CD14-positive monocyte (primary cell): ENCODE measurements around the gene NARF. TPM values are rescaled to one million over a fixed set of nuclear protein-coding genes. Genes with fewer than 3 reads are reported as not detected.

Experiments used
- DNase-seq, 3 donors: peaks; one replicate each; pipeline ENCODE4 v3.0.0-alpha.2; 2011 to 2022
- H2AFZ ChIP-seq: 2 replicates; pipeline ENCODE4 v1.6.0; 2012; ENCODE audit warnings: mild to moderate bottlenecking, low read depth, low read length, inconsistent platforms; ENCODE audit not compliant: insufficient read depth, poor library complexity, severe bottlenecking
- H3K27ac ChIP-seq, 2 donors: 1 replicate in 1 of 2; 2 replicates in 1 of 2; pipeline ENCODE4 v1.5.1; 2012 to 2013; ENCODE audit warnings: low read length in 2 of 2, control low read depth in 1 of 2, inconsistent platforms in 1 of 2, low read depth in 1 of 2, mild to moderate bottlenecking in 1 of 2
- H3K27me3 ChIP-seq, 2 donors: one replicate each; pipeline versions ENCODE4 v1.6.0 to v1.6.1; 2011 to 2013; ENCODE audit warnings: low read length in 2 of 2; ENCODE audit not compliant: control insufficient read depth in 2 of 2, insufficient read depth in 2 of 2
- H3K36me3 ChIP-seq, 2 donors: replicated peaks in 1 of 2; 1 replicate in 1 of 2; 2 replicates in 1 of 2; pipeline versions ENCODE4 v1.5.1 to v1.6.1; 2012 to 2013; ENCODE audit warnings: low read length in 2 of 2, control low read depth in 1 of 2, inconsistent platforms in 1 of 2, mild to moderate bottlenecking in 1 of 2; ENCODE audit not compliant: insufficient read depth in 2 of 2, control insufficient read depth in 1 of 2
- H3K4me1 ChIP-seq, 2 donors: 1 replicate in 1 of 2; 2 replicates in 1 of 2; pipeline versions ENCODE4 v1.5.1 to v1.6.1; 2012 to 2013; ENCODE audit warnings: low read length in 2 of 2, control low read depth in 1 of 2, inconsistent platforms in 1 of 2, mild to moderate bottlenecking in 1 of 2, moderate library complexity in 1 of 2; ENCODE audit not compliant: insufficient read depth in 2 of 2, control insufficient read depth in 1 of 2
- H3K4me2 ChIP-seq: replicated peaks from 2 replicates; pipeline ENCODE3; 2012; ENCODE audit warnings: low read length, moderate library complexity, mild to moderate bottlenecking; ENCODE audit not compliant: poor library complexity, severe bottlenecking; ENCODE audit errors: extremely low read depth
- H3K4me3 ChIP-seq, 3 experiments: fragments of 200-600 bp in 1 of 3; sonication (generic) in 1 of 3; replicated peaks in 1 of 3; 1 replicate in 2 of 3; 2 replicates in 1 of 3; pipeline ENCODE4 v1.5.1; 2011 to 2013; ENCODE audit warnings: low read length in 3 of 3, mild to moderate bottlenecking in 3 of 3, control low read depth in 2 of 3, low read depth in 2 of 3, inconsistent platforms in 1 of 3, moderate library complexity in 1 of 3
- H3K79me2 ChIP-seq: 2 replicates; pipeline ENCODE4 v1.6.0; 2012; ENCODE audit warnings: mild to moderate bottlenecking, control low read depth, inconsistent platforms, low read length, moderate library complexity; ENCODE audit not compliant: insufficient read depth
- H3K9ac ChIP-seq: 2 replicates; pipeline ENCODE4 v1.6.0; 2017; ENCODE audit warnings: low read length, mild to moderate bottlenecking; ENCODE audit not compliant: insufficient read depth, poor library complexity, severe bottlenecking
- H3K9me3 ChIP-seq, 2 donors: replicated peaks in 1 of 2; 1 replicate in 1 of 2; 2 replicates in 1 of 2; pipeline versions ENCODE4 v1.5.1 to v1.6.1; 2012 to 2013; ENCODE audit warnings: low read length in 2 of 2, control low read depth in 1 of 2; ENCODE audit not compliant: control insufficient read depth in 1 of 2, insufficient read depth in 1 of 2
- H4K20me1 ChIP-seq: 2 replicates; pipeline ENCODE4 v1.6.0; 2012; ENCODE audit warnings: mild to moderate bottlenecking, low read length, control low read depth, moderate library complexity; ENCODE audit not compliant: insufficient read depth
- H3K27ac Mint-ChIP-seq, 7 donors: one replicate each; pipeline ENCODE4 v1.8.0; 2020; ENCODE audit warnings: mild to moderate bottlenecking in 7 of 7, mixed read lengths in 7 of 7, moderate library complexity in 6 of 7, inconsistent platforms in 2 of 7
- H3K27me3 Mint-ChIP-seq, 3 donors: one replicate each; pipeline ENCODE4 v1.8.0; 2021 to 2022; ENCODE audit warnings: low read depth in 3 of 3, mild to moderate bottlenecking in 3 of 3, mixed read lengths in 3 of 3, moderate library complexity in 3 of 3, inconsistent platforms in 1 of 3
- H3K36me3 Mint-ChIP-seq, 2 donors: one replicate each; pipeline ENCODE4 v1.8.0; 2020; ENCODE audit warnings: mixed read lengths in 2 of 2, inconsistent platforms in 1 of 2, mild to moderate bottlenecking in 1 of 2
- H3K4me1 Mint-ChIP-seq: one replicate; pipeline ENCODE4 v1.8.0; 2020; ENCODE audit warnings: mild to moderate bottlenecking, mixed read lengths
- H3K4me3 Mint-ChIP-seq, 2 donors: one replicate each; pipeline ENCODE4 v1.8.0; 2020; ENCODE audit warnings: mild to moderate bottlenecking in 2 of 2, mixed read lengths in 2 of 2, moderate library complexity in 1 of 2
- H3K9me3 Mint-ChIP-seq, 7 donors: one replicate each; pipeline ENCODE4 v1.8.0; 2020 to 2022; ENCODE audit warnings: mixed read lengths in 7 of 7, mild to moderate bottlenecking in 6 of 7, moderate library complexity in 6 of 7, inconsistent platforms in 2 of 7
- WGBS: methylation state at CpG from one replicate; pipeline ENCODE4 v1.1.5; 2013; ENCODE audit warnings: missing lambda C conversion rate; ENCODE audit not compliant: insufficient coverage; 5-methylcytosine and 5-hydroxymethylcytosine counted together
- intact Hi-C, 2 donors: fragments of 100-400 bp; cut with micrococcal nuclease; formaldehyde crosslinking; loops; one replicate each; pipeline versions ENCODE4 v1.15.0 to v1.15.1; 2023
- polyA plus RNA-seq, 3 donors: library from polyadenylated mRNA; depleted of rRNA in 1 of 3; unstranded in 2 of 3; stranded (reverse) in 1 of 3; fragments of 300-500 nt in 2 of 3; fragments of >200 nt in 1 of 3; fragmentation: Illumina TruSeq in 2 of 3; gene quantifications; 1 replicate in 2 of 3; 2 replicates in 1 of 3; pipeline ENCODE4 v1.2.3, GENCODE V29; 2012 to 2021
- TF ChIP-seq, protein P1 (sequence below): fragments of 200-600 bp; IDR thresholded peaks from one replicate; pipeline ENCODE4 v1.8.0; 2022; ENCODE audit warnings: antibody characterized with exemption, mild to moderate bottlenecking

The NARF gene
- polyA plus RNA-seq, 3 donors: 91.2 to 101 (median 100) TPM

DNA sequence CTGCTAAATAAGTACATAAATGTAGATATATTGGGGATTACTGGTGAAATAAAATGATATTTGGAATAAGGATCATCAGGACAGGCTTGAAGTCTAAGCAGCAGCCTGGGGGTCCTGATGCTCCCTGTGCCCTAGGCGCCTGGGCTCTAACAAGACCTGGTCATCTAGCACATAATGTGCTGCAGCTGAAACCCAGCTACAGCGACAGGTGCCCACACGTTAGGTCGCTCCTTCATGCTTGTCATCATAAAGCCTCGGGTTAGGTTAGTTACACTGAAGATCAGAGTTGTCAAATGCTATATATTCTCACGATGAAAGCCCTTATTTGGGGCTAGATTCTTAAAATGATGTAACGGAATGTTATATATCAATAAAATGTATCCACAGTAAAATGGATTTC, 11.5 kb downstream of the NARF start:
- TF ChIP-seq, protein P1, sequence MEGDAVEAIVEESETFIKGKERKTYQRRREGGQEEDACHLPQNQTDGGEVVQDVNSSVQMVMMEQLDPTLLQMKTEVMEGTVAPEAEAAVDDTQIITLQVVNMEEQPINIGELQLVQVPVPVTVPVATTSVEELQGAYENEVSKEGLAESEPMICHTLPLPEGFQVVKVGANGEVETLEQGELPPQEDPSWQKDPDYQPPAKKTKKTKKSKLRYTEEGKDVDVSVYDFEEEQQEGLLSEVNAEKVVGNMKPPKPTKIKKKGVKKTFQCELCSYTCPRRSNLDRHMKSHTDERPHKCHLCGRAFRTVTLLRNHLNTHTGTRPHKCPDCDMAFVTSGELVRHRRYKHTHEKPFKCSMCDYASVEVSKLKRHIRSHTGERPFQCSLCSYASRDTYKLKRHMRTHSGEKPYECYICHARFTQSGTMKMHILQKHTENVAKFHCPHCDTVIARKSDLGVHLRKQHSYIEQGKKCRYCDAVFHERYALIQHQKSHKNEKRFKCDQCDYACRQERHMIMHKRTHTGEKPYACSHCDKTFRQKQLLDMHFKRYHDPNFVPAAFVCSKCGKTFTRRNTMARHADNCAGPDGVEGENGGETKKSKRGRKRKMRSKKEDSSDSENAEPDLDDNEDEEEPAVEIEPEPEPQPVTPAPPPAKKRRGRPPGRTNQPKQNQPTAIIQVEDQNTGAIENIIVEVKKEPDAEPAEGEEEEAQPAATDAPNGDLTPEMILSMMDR: no peak
- peaks cover 0 to 4% (median 0%) of the 10 kb centered on the region in 7 donors for H3K9me3 Mint-ChIP-seq
- Histone ChIP-seq H3K27me3 (no peaks in the 10 kb centered on the region), H4K20me1 (peaks cover 2% of the 10 kb centered on the region), H3K4me3 (no peak overlapping the region), H3K27ac (no peak overlapping the region), H3K4me2 (no peak overlapping the region), H3K4me1 (no peaks in the 10 kb centered on the region), H3K79me2 (peaks cover 2% of the 10 kb centered on the region), H3K9ac (no peak overlapping the region), H2AFZ (no peak overlapping the region), H3K36me3 (peaks cover 70 to 89% of the 10 kb centered on the region in 2 donors), H3K9me3 (no peaks in the 10 kb centered on the region)
- no peaks in the 10 kb centered on the region for H3K27me3 Mint-ChIP-seq
- DNase-seq: no peak
- intact Hi-C loops: no loop called here
- no peaks in the 10 kb centered on the region for H3K4me1 Mint-ChIP-seq
- H3K27ac Mint-ChIP-seq: peak overlapping the region in 1 of 7 donors; percentile 27
- peaks cover 64 to 92% of the 10 kb centered on the region in 2 donors for H3K36me3 Mint-ChIP-seq
- no peak overlapping the region for H3K4me3 Mint-ChIP-seq
- WGBS: 100% methylated on average over 3 of the region's 7 CpGs

DNA sequence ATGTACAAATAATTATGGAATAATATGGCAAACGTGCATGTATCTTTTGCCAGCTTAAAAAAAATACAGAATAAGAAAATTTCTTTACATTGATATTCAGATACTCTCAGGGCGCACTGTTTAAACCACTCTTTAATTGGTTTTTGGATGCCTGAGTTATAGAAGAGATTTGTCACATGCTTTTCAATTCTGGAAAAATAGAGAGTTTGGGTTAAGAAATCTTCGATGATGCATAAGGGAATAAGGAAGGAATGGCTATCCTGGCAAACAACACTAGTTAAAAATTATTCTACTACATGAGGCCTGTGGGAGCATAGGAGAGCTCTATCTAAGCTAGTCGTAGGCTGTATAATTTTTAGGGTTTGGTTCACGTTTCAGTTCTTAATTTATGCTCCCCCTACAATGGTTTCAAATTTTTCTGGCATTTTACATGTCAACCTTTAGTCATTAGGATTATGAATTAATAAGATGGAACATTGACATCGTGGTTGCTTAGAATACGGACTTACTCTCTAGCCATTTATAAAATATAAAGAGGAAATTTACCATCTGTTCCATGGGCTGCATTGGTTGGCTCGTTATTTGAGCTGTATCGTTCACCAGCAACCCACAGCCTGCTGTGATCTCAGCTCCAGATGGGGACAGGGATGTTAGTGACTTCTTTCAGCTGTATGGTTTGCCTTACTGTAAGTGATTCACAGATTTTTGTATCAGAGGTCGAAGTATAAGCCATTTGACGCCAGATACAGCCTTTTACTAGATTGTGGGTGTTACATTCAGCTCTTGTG, 15.9 kb downstream of the NARF start:
- no peak for DNase-seq
- Histone ChIP-seq H2AFZ (no peak overlapping the region), H3K36me3 (peaks cover 71 to 87% of the 10 kb centered on the region in 2 donors), H3K27me3 (no peaks in the 10 kb centered on the region), H3K9ac (no peak overlapping the region), H3K4me1 (no peaks in the 10 kb centered on the region), H3K4me3 (no peak overlapping the region), H3K4me2 (no peak overlapping the region), H3K9me3 (no peaks in the 10 kb centered on the region), H3K79me2 (no peaks in the 10 kb centered on the region), H3K27ac (no peak overlapping the region), H4K20me1 (peaks cover 15% of the 10 kb centered on the region)
- 96% methylated on average over 4 of the region's 11 CpGs for WGBS
- Mint-ChIP-seq H3K9me3 (peaks cover 0 to 4% (median 0%) of the 10 kb centered on the region in 7 donors), H3K27ac (no peak overlapping the region), H3K36me3 (peaks cover 61 to 87% of the 10 kb centered on the region in 2 donors), H3K27me3 (no peaks in the 10 kb centered on the region), H3K4me3 (no peak overlapping the region), H3K4me1 (peaks cover 2% of the 10 kb centered on the region)
- TF ChIP-seq, protein P1: no peak
- intact Hi-C loops: no loop called here
